IMR-90 (cell line): Measurements from ENCODE around the gene UGT1A1. TPM values are rescaled to one million over a fixed set of nuclear protein-coding genes. Genes with fewer than 3 reads are reported as not detected.
"Not testable (repeated sequence)": the region's sequence is repeated elsewhere in the genome, so short reads cannot be mapped to it uniquely, and the experiment has no call there.

Source experiments
- ATAC-seq: fragments of 200-7000 bp; cut with Tn5 transposase; 2 replicates; pipeline ENCODE4 v1.9.1; 2020; ENCODE audit warnings: low read depth, mild to moderate bottlenecking, moderate library complexity
- BruUV-seq: library from RNA; stranded (reverse); fragments of 400-500 nt; replicated peaks from 2 replicates; lab custom pipeline; 2021; lab: Mats Ljungman, UMichigan
- CTCF ChIA-PET: fragments of 300-600 bp; formaldehyde crosslinking; extraction: SDS; loops from one replicate; lab custom pipeline; 2021; ENCODE audit warnings: antibody characterized with exemption; lab: Yijun Ruan, JAX
- POLR2A ChIA-PET: fragments of 300-600 bp; sonication (Branson Sonifier 250); formaldehyde crosslinking; loops from one replicate; lab custom pipeline; 2022; ENCODE audit warnings: antibody characterized with exemption; ENCODE audit not compliant: unreplicated experiment; lab: Charles Lee
- DNase-seq: peaks from one replicate; pipeline ENCODE4 v3.0.0; 2013
- H2AFZ ChIP-seq: replicated peaks from 2 replicates; pipeline ENCODE3; 2013; ENCODE audit warnings: low read length, mild to moderate bottlenecking; ENCODE audit not compliant: poor library complexity
- H2AK5ac ChIP-seq: 2 replicates; pipeline ENCODE4 v1.6.1; 2013; ENCODE audit warnings: low read depth, low read length, inconsistent platforms
- H2AK9ac ChIP-seq: replicated peaks from 2 replicates; pipeline ENCODE3; 2013; ENCODE audit warnings: mild to moderate bottlenecking, low read depth, low read length, moderate library complexity; ENCODE audit not compliant: poor library complexity
- H2BK120ac ChIP-seq: 2 replicates; pipeline ENCODE4 v1.6.1; 2013; ENCODE audit warnings: low read depth, low read length, inconsistent platforms
- H2BK15ac ChIP-seq: 3 replicates; pipeline ENCODE4 v1.6.1; 2013; ENCODE audit warnings: low read depth, low read length, inconsistent platforms
- H2BK20ac ChIP-seq: 2 replicates; pipeline ENCODE4 v1.6.1; 2013; ENCODE audit warnings: low read depth, mild to moderate bottlenecking, inconsistent platforms, low read length, moderate library complexity
- H2BK5ac ChIP-seq: 2 replicates; pipeline ENCODE4 v1.6.1; 2013; ENCODE audit warnings: mild to moderate bottlenecking, low read depth, low read length, inconsistent platforms; ENCODE audit not compliant: poor library complexity, severe bottlenecking
- H3K14ac ChIP-seq: replicated peaks from 2 replicates; pipeline ENCODE4 v1.6.1; 2013; ENCODE audit warnings: low read depth, low read length, inconsistent platforms
- H3K18ac ChIP-seq: 2 replicates; pipeline ENCODE4 v1.6.1; 2013; ENCODE audit warnings: low read depth, low read length, control low read depth
- H3K23ac ChIP-seq: 2 replicates; pipeline ENCODE4 v1.6.1; 2013; ENCODE audit warnings: low read depth, low read length, inconsistent platforms
- H3K27ac ChIP-seq: 2 replicates; pipeline ENCODE4 v1.5.1; 2013; ENCODE audit warnings: mild to moderate bottlenecking, control low read depth, low read length; ENCODE audit not compliant: insufficient read depth
- H3K27me3 ChIP-seq: 2 replicates; pipeline ENCODE4 v1.6.1; 2013; ENCODE audit warnings: low read length; ENCODE audit not compliant: control insufficient read depth, insufficient read depth
- H3K36me3 ChIP-seq: 2 replicates; pipeline ENCODE4 v1.6.1; 2013; ENCODE audit warnings: low read length, mixed read lengths; ENCODE audit not compliant: control insufficient read depth, insufficient read depth
- H3K4ac ChIP-seq: 2 replicates; pipeline ENCODE4 v1.6.1; 2013; ENCODE audit warnings: low read depth, low read length, inconsistent platforms
- H3K4me1 ChIP-seq: 2 replicates; pipeline ENCODE4 v1.6.1; 2013; ENCODE audit warnings: low read length, mixed read lengths; ENCODE audit not compliant: control insufficient read depth, insufficient read depth
- H3K4me2 ChIP-seq: 2 replicates; pipeline ENCODE4 v1.6.1; 2013; ENCODE audit warnings: low read depth, mild to moderate bottlenecking, control low read depth, low read length, moderate library complexity
- H3K4me3 ChIP-seq: 2 replicates; pipeline ENCODE4 v1.5.1; 2013; ENCODE audit warnings: low read depth, mild to moderate bottlenecking, control low read depth, low read length, moderate library complexity; ENCODE audit not compliant: insufficient read depth
- H3K56ac ChIP-seq: 2 replicates; pipeline ENCODE4 v1.6.1; 2013; ENCODE audit warnings: low read length, inconsistent platforms; ENCODE audit not compliant: insufficient read depth; ENCODE audit errors: extremely low read depth
- H3K79me1 ChIP-seq, 2 experiments: 2 replicates each; pipeline ENCODE4 v1.6.1; 2013; ENCODE audit warnings: low read length in 2 of 2, inconsistent platforms in 1 of 2, low read depth in 1 of 2
- H3K9ac ChIP-seq: 2 replicates; pipeline ENCODE4 v1.6.1; 2013; ENCODE audit warnings: low read depth, low read length, control low read depth
- H3K9me1 ChIP-seq: 2 replicates; pipeline ENCODE4 v1.6.1; 2013; ENCODE audit warnings: low read length, inconsistent platforms; ENCODE audit not compliant: insufficient read depth
- H3K9me3 ChIP-seq: 2 replicates; pipeline ENCODE4 v1.6.1; 2013; ENCODE audit warnings: low read length; ENCODE audit not compliant: control insufficient read depth, insufficient read depth
- H4K20me1 ChIP-seq: 2 replicates; pipeline ENCODE4 v1.6.1; 2013; ENCODE audit warnings: low read length, inconsistent platforms; ENCODE audit not compliant: insufficient read depth
- H4K5ac ChIP-seq: 2 replicates; pipeline ENCODE4 v1.6.1; 2013; ENCODE audit warnings: mild to moderate bottlenecking, low read depth, low read length, control low read depth
- H4K8ac ChIP-seq, 2 experiments: 2 replicates each; pipeline ENCODE4 v1.6.1; 2013; ENCODE audit warnings: low read depth in 2 of 2, low read length in 2 of 2, control low read depth in 1 of 2, inconsistent platforms in 1 of 2
- H4K91ac ChIP-seq: 2 replicates; pipeline ENCODE4 v1.6.1; 2013; ENCODE audit warnings: low read depth, low read length, inconsistent platforms; ENCODE audit not compliant: insufficient read depth
- WGBS, 2 experiments: methylation state at CpG; one replicate each; pipeline versions ENCODE4 v1.1.5 to v1.1.7; 2013; ENCODE audit warnings: missing lambda C conversion rate in 2 of 2; ENCODE audit not compliant: insufficient read length in 1 of 2; ENCODE audit errors: extremely low coverage in 2 of 2; 5-methylcytosine and 5-hydroxymethylcytosine counted together
- dilution Hi-C: fragments of 300-500 bp; cut with HindIII; formaldehyde crosslinking; loops from one replicate; pipeline ENCODE4 v1.14.3; 2018; ENCODE audit warnings: low sequenced_read_pairs; ENCODE audit not compliant: unreplicated experiment
- in situ Hi-C: fragments of 300-500 bp; cut with MboI; formaldehyde crosslinking; loops from 3 replicates; pipeline ENCODE4 v1.14.3; 2019; ENCODE audit warnings: low sequenced_read_pairs, inconsistent platforms, mixed read lengths
- intact Hi-C: fragments of 100-400 bp; cut with micrococcal nuclease; formaldehyde crosslinking; loops from 2 replicates; pipeline ENCODE4 v1.10.0; 2022
- polyA plus RNA-seq, 3 experiments: library from polyadenylated mRNA; depleted of rRNA; stranded (reverse); fragments of >200 nt; gene quantifications; 2 replicates each; pipeline ENCODE4 v1.2.3, GENCODE V29; 2012; ENCODE audit warnings: low replicate concordance in 1 of 3
- total RNA-seq: library from RNA; depleted of rRNA; stranded (reverse); fragments of >200 nt; gene quantifications from 2 replicates; pipeline ENCODE4 v1.2.3, GENCODE V29; 2012

The UGT1A1 gene
- total and polyA plus RNA-seq, 2 of the 4 experiments (the other 2 are of a cell fraction) = not detected

GRCh38 chr2:233736868-233737653 is 23.0 kb upstream of the UGT1A1 start:
- H4K20me1 ChIP-seq, CTCF ChIA-PET, H3K4me2 ChIP-seq, H4K8ac ChIP-seq, H3K56ac ChIP-seq, dilution Hi-C loops, H3K4me3 ChIP-seq, H3K18ac ChIP-seq, POLR2A ChIA-PET, H2BK120ac ChIP-seq, BruUV-seq, DNase-seq, H3K9ac ChIP-seq, H3K23ac ChIP-seq, H2AK9ac ChIP-seq, in situ Hi-C loops, H3K79me1 ChIP-seq, H3K4me1 ChIP-seq, H3K4ac ChIP-seq, H3K9me3 ChIP-seq, H2BK15ac ChIP-seq, H3K14ac ChIP-seq, H2BK20ac ChIP-seq, H3K27me3 ChIP-seq, H3K27ac ChIP-seq, H2AFZ ChIP-seq, H4K91ac ChIP-seq, H3K36me3 ChIP-seq, H2BK5ac ChIP-seq, H2AK5ac ChIP-seq, intact Hi-C loops, H4K5ac ChIP-seq, H3K9me1 ChIP-seq, ATAC-seq: not testable (repeated sequence)
- 67% methylated on average over 1 of the region's 14 CpGs; no CpG with 5 or more reads in 1 of the 2 experiments for WGBS, 2 experiments
